K562 (cell line): ENCODE measurements around the gene PTCH1. TPM values are rescaled to one million over a fixed set of nuclear protein-coding genes. Genes with fewer than 3 reads are reported as not detected.

Experiments used
- ATAC-seq: fragments of 200-7000 bp; cut with Tn5 transposase; 3 replicates; pipeline ENCODE4 v1.9.1; 2020; ENCODE audit warnings: moderate library complexity
- BruUV-seq: library from RNA; stranded (reverse); fragments of 400-500 nt; replicated peaks from 2 replicates; lab custom pipeline; 2021; lab: Mats Ljungman, UMichigan
- CTCF ChIA-PET: fragments of 300-600 bp; formaldehyde crosslinking; extraction: SDS; loops from one replicate; lab custom pipeline; 2021; ENCODE audit warnings: low intra/inter-chr PET ratio; lab: Yijun Ruan, JAX
- POLR2A ChIA-PET: fragments of 300-600, 350-650 bp; sonication (Branson Sonifier 250); formaldehyde crosslinking; extraction: SDS; loops from one replicate; lab custom pipeline; 2021; ENCODE audit warnings: antibody characterized with exemption, inconsistent platforms; lab: Yijun Ruan, JAX
- DNase-seq, 4 experiments: peaks; one replicate each; pipeline versions ENCODE4 v3.0.0 to v3.0.0-alpha.2; 2011 to 2018; ENCODE audit warnings: low spot score in 3 of 4, mixed read lengths in 3 of 4; ENCODE audit errors: extremely low read depth in 1 of 4
- FAIRE-seq: peaks from 2 replicates; lab custom pipeline; 2011; peaks lifted over from hg19 to GRCh38; lab: Jason Lieb, UNC
- H2AFZ ChIP-seq: 2 replicates; pipeline ENCODE4 v1.6.0; 2011; ENCODE audit warnings: low read depth, low read length, control low read depth, inconsistent platforms
- H3K27ac ChIP-seq: fragments of 200-600 bp; 3 replicates; pipeline ENCODE4 v1.8.0; 2011; ENCODE audit warnings: low read depth, mild to moderate bottlenecking, control low read depth, inconsistent platforms, low read length, moderate library complexity, mixed read lengths; ENCODE audit errors: extremely low read depth
- H3K27me3 ChIP-seq, 2 experiments: fragments of 300-600 bp in 1 of 2; 2 replicates in 1 of 2; 3 replicates in 1 of 2; pipeline versions ENCODE4 v1.6.0 to v1.8.0; 2011; ENCODE audit warnings: inconsistent platforms in 2 of 2, low read length in 2 of 2, mild to moderate bottlenecking in 1 of 2, mixed read lengths in 1 of 2, moderate library complexity in 1 of 2; ENCODE audit not compliant: control insufficient read depth in 2 of 2, insufficient read depth in 2 of 2
- H3K36me3 ChIP-seq: fragments of 300-600 bp; 3 replicates; pipeline ENCODE4 v1.8.0; 2011; ENCODE audit warnings: mild to moderate bottlenecking, low read length, inconsistent platforms; ENCODE audit not compliant: control insufficient read depth, insufficient read depth
- H3K4me1 ChIP-seq, 2 experiments: fragments of 200-600 bp in 1 of 2; replicated peaks in 1 of 2; 2 replicates in 1 of 2; 3 replicates in 1 of 2; pipeline versions ENCODE4 v1.5.1 to v1.8.0; 2011; ENCODE audit warnings: inconsistent platforms in 2 of 2, low read length in 2 of 2, mild to moderate bottlenecking in 1 of 2, mixed read lengths in 1 of 2, moderate library complexity in 1 of 2; ENCODE audit not compliant: control insufficient read depth in 2 of 2, insufficient read depth in 2 of 2
- H3K4me2 ChIP-seq: 2 replicates; pipeline ENCODE4 v1.6.1; 2011; ENCODE audit warnings: low read length, control low read depth, inconsistent platforms, mixed read lengths; ENCODE audit not compliant: insufficient read depth
- H3K4me3 ChIP-seq: fragments of 200-600 bp; sonication (generic), shearing (Covaris generic); 2 replicates; pipeline ENCODE4 v1.5.1; 2016; ENCODE audit warnings: control low read depth, inconsistent platforms
- H3K79me2 ChIP-seq: fragments of 200-600 bp; 3 replicates; pipeline ENCODE4 v1.8.0; 2011; ENCODE audit warnings: low read length, inconsistent platforms; ENCODE audit not compliant: control insufficient read depth, insufficient read depth
- H3K9ac ChIP-seq, 2 experiments: 2 replicates each; pipeline versions ENCODE4 v1.6.0 to v1.6.1; 2011; ENCODE audit warnings: low read depth in 2 of 2, low read length in 2 of 2, control low read depth in 1 of 2, inconsistent platforms in 1 of 2, mild to moderate bottlenecking in 1 of 2, mixed read lengths in 1 of 2; ENCODE audit not compliant: insufficient read depth in 1 of 2
- H3K9me1 ChIP-seq: one replicate; pipeline ENCODE4 v1.6.0; 2011; ENCODE audit warnings: inconsistent platforms, mild to moderate bottlenecking, low read length, moderate library complexity; ENCODE audit not compliant: control insufficient read depth, insufficient read depth
- H3K9me3 ChIP-seq: replicated peaks from 2 replicates; pipeline ENCODE4 v1.5.1; 2011; ENCODE audit warnings: low read depth, low read length, inconsistent platforms; ENCODE audit not compliant: control insufficient read depth, insufficient read depth
- H4K20me1 ChIP-seq: replicated peaks from 2 replicates; pipeline ENCODE4 v1.6.1; 2011; ENCODE audit warnings: low read length, inconsistent platforms, mixed read lengths; ENCODE audit not compliant: control insufficient read depth, insufficient read depth
- BMI1 ChIP-seq: fragments of 150-350 bp; IDR thresholded peaks from 2 replicates; pipeline ENCODE4 v1.6.1; 2014; ENCODE audit warnings: low read length
- CBX3 ChIP-seq, 2 experiments: IDR thresholded peaks; 1 replicate in 1 of 2; 2 replicates in 1 of 2; pipeline ENCODE4 v1.6.1; 2012; ENCODE audit warnings: inconsistent platforms in 2 of 2, low read length in 2 of 2, borderline replicate concordance in 1 of 2, control low read depth in 1 of 2
- KLF10 ChIP-seq: fragments of 250-450 bp; sonication (Bioruptor Pico); IDR thresholded peaks from 2 replicates; pipeline ENCODE4 v1.6.1; 2021; ENCODE audit warnings: matching md5 sums
- NCOA2 ChIP-seq, 2 experiments: fragments of 450-650 bp; IDR thresholded peaks; 2 replicates each; pipeline ENCODE4 v1.6.1; 2018; ENCODE audit warnings: mild to moderate bottlenecking in 2 of 2, moderate library complexity in 1 of 2; ENCODE audit not compliant: partially characterized antibody in 2 of 2
- RBFOX2 ChIP-seq: fragments of 200-400 bp; formaldehyde crosslinking; IDR thresholded peaks from 2 replicates; pipeline ENCODE4 v1.6.1; 2017; ENCODE audit warnings: low read depth, mild to moderate bottlenecking, low read length, moderate library complexity
- RCOR1 ChIP-seq, 2 experiments: IDR thresholded peaks; 2 replicates each; pipeline ENCODE4 v1.6.1; 2012; ENCODE audit warnings: low read depth in 2 of 2, low read length in 2 of 2, borderline replicate concordance in 1 of 2, improper control_type of control experiment in 1 of 2
- ZFP91 ChIP-seq: sonication (generic); formaldehyde crosslinking; IDR thresholded peaks from 2 replicates; pipeline ENCODE4 v1.8.0; 2022; ENCODE audit warnings: mild to moderate bottlenecking, missing genetic modification reagents
- ZNF133 ChIP-seq: fragments of 250-450 bp; sonication (Bioruptor Pico); IDR thresholded peaks from 2 replicates; pipeline ENCODE4 v1.4.0; 2020; ENCODE audit warnings: mild to moderate bottlenecking
- ZNF408 ChIP-seq: fragments of 250-450 bp; sonication (Bioruptor Pico); IDR thresholded peaks from 2 replicates; pipeline ENCODE4 v1.4.0; 2020; ENCODE audit warnings: low read depth, mild to moderate bottlenecking, moderate library complexity
- ZNF586 ChIP-seq: fragments of 450-650 bp; formaldehyde crosslinking; conservative IDR thresholded peaks from 2 replicates; pipeline ENCODE4 v1.4.0; 2020; ENCODE audit warnings: mild to moderate bottlenecking, moderate library complexity
- WGBS: fragments of 100-300 bp; shearing (Covaris generic); methylation state at CpG from one replicate; pipeline ENCODE4 v1.1.6; 2016; ENCODE audit warnings: low coverage, mixed read lengths; ENCODE audit not compliant: insufficient coverage; ENCODE audit errors: missing lambda C conversion rate; 5-methylcytosine and 5-hydroxymethylcytosine counted together
- in situ Hi-C: fragments of 300-500 bp; cut with MboI; formaldehyde crosslinking; loops from 4 replicates; pipeline ENCODE4 v1.15.0; 2018; ENCODE audit warnings: inconsistent platforms, mixed read lengths
- intact Hi-C: fragments of 100-400 bp; cut with micrococcal nuclease; formaldehyde crosslinking; loops from 2 replicates; pipeline ENCODE4 v1.14.2; 2022
- polyA plus RNA-seq, 8 experiments: library from polyadenylated mRNA; depleted of rRNA in 4 of 8; stranded (reverse) in 5 of 8; unstranded in 3 of 8; fragments of >200 nt; fragmentation: Nextera tagmentation in 2 of 8; fragmentation: Illumina TruSeq in 1 of 8; extraction: Ambion mirVana in 2 of 8; extraction: Trizol in 1 of 8; gene quantifications; 2 replicates each; pipeline versions ENCODE4 v1.2.1 to v1.2.3, GENCODE V29; 2011 to 2014; ENCODE audit warnings: inconsistent platforms in 1 of 8, missing spikeins in 1 of 8
- total RNA-seq, 7 experiments: library from RNA; depleted of rRNA in 6 of 7; stranded (reverse); fragments of >200 nt in 6 of 7; fragmentation: Illumina TruSeq in 2 of 7; extraction: Trizol in 2 of 7; gene quantifications; 2 replicates each; pipeline versions ENCODE4 v1.2.1 to v1.2.3, GENCODE V29; 2011 to 2021; ENCODE audit warnings: low replicate concordance in 1 of 7

PTCH1 gene
- total and polyA plus RNA-seq, 9 of the 15 experiments (the other 6 are each of a cell fraction or from before 2014, with no cell fraction given) = 0.70 to 9.9 (median 3.8) TPM

- TF ChIP-seq ZNF408 (CRISPR knock-in tag) (no peak), CBX3 (IDR thresholded peaks at IDR 0.05; ENCODE audit: borderline replicate concordance in 1 of 2, low read length in 2 of 2) (no peak)
- H4K20me1 ChIP-seq = no peaks in the 10 kb centered on the region
- H3K27ac ChIP-seq = no peak overlapping the region
- H2AFZ ChIP-seq = no peak overlapping the region
- H3K9ac ChIP-seq = no peak overlapping the region
- H3K9me3 ChIP-seq = no peaks in the 10 kb centered on the region
- BruUV-seq = no TSS peak
- H3K4me3 ChIP-seq = no peak overlapping the region
- ChIA-PET CTCF (no interaction called here), POLR2A (interaction anchor here (0.6 kb wide), 1 partner anchor 54 kb away, joined by 3 read pairs; no protein-coding TSS in a partner anchor)
- WGBS = 80% methylated on average over 22 of the region's 23 CpGs
- DNase-seq (no peak), FAIRE-seq (no peak), ATAC-seq (no peak; the same call in 2 of the 3 replicates)
- H3K4me1 ChIP-seq = peaks cover 6 to 17% of the 10 kb centered on the region in 2 experiments; a peak in 3 of 5 replicates
- no peak overlapping the region for H3K4me2 ChIP-seq
- H3K79me2 ChIP-seq = no peaks in the 10 kb centered on the region
- no peaks in the 10 kb centered on the region for H3K27me3 ChIP-seq
- H3K9me1 ChIP-seq = no peaks in the 10 kb centered on the region
- intact Hi-C loops (no loop called here), in situ Hi-C loops (no loop called here)
- peaks cover 61% of the 10 kb centered on the region; the same call in 2 of the 3 replicates for H3K36me3 ChIP-seq
Observed at GRCh38 chr9:95447660-95448420, 68.9 kb downstream of the PTCH1 start.

- CTCF ChIA-PET = no interaction called here
- Histone ChIP-seq H3K79me2 (no peaks in the 10 kb centered on the region), H3K9ac (no peak overlapping the region), H3K4me3 (no peak overlapping the region), H2AFZ (no peak overlapping the region), H4K20me1 (no peaks in the 10 kb centered on the region), H3K9me1 (no peaks in the 10 kb centered on the region), H3K36me3 (peaks cover 52% of the 10 kb centered on the region; the same call in 2 of the 3 replicates), H3K4me1 (peaks cover 0 to 17% of the 10 kb centered on the region in 2 experiments; a peak in 2 of 5 replicates), H3K27me3 (no peaks in the 10 kb centered on the region), H3K27ac (no peak overlapping the region), H3K9me3 (no peaks in the 10 kb centered on the region), H3K4me2 (no peak overlapping the region)
- POLR2A ChIA-PET = no interaction called here
- TF ChIP-seq KLF10 (CRISPR knock-in tag) (no peak), ZNF133 (CRISPR knock-in tag) (no peak), NCOA2 (IDR thresholded peaks at IDR 0.05; ENCODE audit: partially characterized antibody in 2 of 2) (no peak), BMI1 (no peak), ZFP91 (CRISPR knock-in tag) (no peak), ZNF586 (CRISPR knock-in tag) (no peak), RCOR1 (IDR thresholded peaks at IDR 0.05; ENCODE audit: borderline replicate concordance in 1 of 2, low read depth in 2 of 2, low read length in 2 of 2) (no peak), CBX3 (IDR thresholded peaks at IDR 0.05; ENCODE audit: borderline replicate concordance in 1 of 2, low read length in 2 of 2) (no peak), RBFOX2 (no peak)
- WGBS = 94% methylated on average over 20 of the region's 26 CpGs
- BruUV-seq = no TSS peak
- ATAC-seq (no peak), DNase-seq (no peak), FAIRE-seq (no peak)
- in situ Hi-C loops (no loop called here), intact Hi-C loops (no loop called here)
Observed at GRCh38 chr9:95446984-95447383, 69.8 kb downstream of the PTCH1 start.
